Liver (tissue), 9 donors: Measurements from ENCODE around the gene HFM1. TPM values are rescaled to one million over a fixed set of nuclear protein-coding genes. Genes with fewer than 3 reads are reported as not detected.

ENCODE experiments used
- DNase-seq: peaks from one replicate; pipeline ENCODE4 v3.0.0-alpha.2; 2017; ENCODE audit warnings: low spot score
- H3K27ac ChIP-seq, 2 donors: one replicate each; pipeline ENCODE4 v1.7.0; 2013; ENCODE audit warnings: inconsistent platforms in 2 of 2, low read length in 2 of 2, control low read depth in 1 of 2, low read depth in 1 of 2, mild to moderate bottlenecking in 1 of 2
- H3K27me3 ChIP-seq, 4 donors: one replicate each; pipeline versions ENCODE4 v1.6.1 to v1.7.0; 2013; ENCODE audit warnings: low read length in 3 of 4, inconsistent platforms in 1 of 4, mild to moderate bottlenecking in 1 of 4, moderate library complexity in 1 of 4; ENCODE audit not compliant: control insufficient read depth in 4 of 4, insufficient read depth in 4 of 4
- H3K36me3 ChIP-seq, 4 donors: one replicate each; pipeline versions ENCODE4 v1.6.1 to v1.7.0; 2013; ENCODE audit warnings: low read length in 3 of 4, mild to moderate bottlenecking in 3 of 4, low read depth in 1 of 4, moderate library complexity in 1 of 4; ENCODE audit not compliant: control insufficient read depth in 4 of 4, insufficient read depth in 3 of 4
- H3K4me1 ChIP-seq, 4 donors: one replicate each; pipeline versions ENCODE4 v1.6.1 to v1.7.0; 2013; ENCODE audit warnings: low read length in 3 of 4, mild to moderate bottlenecking in 3 of 4, moderate library complexity in 1 of 4; ENCODE audit not compliant: control insufficient read depth in 4 of 4, insufficient read depth in 4 of 4
- H3K4me3 ChIP-seq, 3 donors: one replicate each; pipeline versions ENCODE4 v1.6.1 to v1.7.0; 2013; ENCODE audit warnings: low read length in 3 of 3, control low read depth in 1 of 3, low read depth in 1 of 3, mild to moderate bottlenecking in 1 of 3
- H3K9ac ChIP-seq, 2 donors: one replicate each; pipeline ENCODE4 v1.7.0; 2013; ENCODE audit warnings: low read length in 2 of 2, mild to moderate bottlenecking in 2 of 2, moderate library complexity in 2 of 2, control low read depth in 1 of 2, low read depth in 1 of 2
- H3K9me3 ChIP-seq, 4 donors: one replicate each; pipeline versions ENCODE4 v1.6.1 to v1.7.0; 2013; ENCODE audit warnings: low read length in 3 of 4; ENCODE audit not compliant: control insufficient read depth in 4 of 4
- ATF3 ChIP-seq: IDR thresholded peaks from 2 replicates; pipeline ENCODE4 v1.6.1; 2016; ENCODE audit warnings: antibody characterized with exemption
- CTCF ChIP-seq: fragments of 150-350 bp; IDR thresholded peaks from 2 replicates; pipeline ENCODE4 v1.5.1; 2017; ENCODE audit warnings: improper control_type of control experiment, low read depth, low read length; ENCODE audit not compliant: missing input control
- EGR1 ChIP-seq, 2 donors: IDR thresholded peaks; 2 replicates each; pipeline ENCODE4 v1.6.1; 2016 to 2018; ENCODE audit warnings: antibody characterized with exemption in 2 of 2, low read depth in 2 of 2
- FOXA1 ChIP-seq: IDR thresholded peaks from 2 replicates; pipeline ENCODE4 v1.6.1; 2016; ENCODE audit warnings: antibody characterized with exemption
- FOXA2 ChIP-seq: IDR thresholded peaks from 2 replicates; pipeline ENCODE4 v1.6.1; 2016; ENCODE audit warnings: antibody characterized with exemption
- GABPA ChIP-seq, 2 donors: IDR thresholded peaks in 1 of 2; conservative IDR thresholded peaks in 1 of 2; 2 replicates each; pipeline ENCODE4 v1.6.1; 2016; ENCODE audit warnings: antibody characterized with exemption in 2 of 2, mild to moderate bottlenecking in 1 of 2, moderate library complexity in 1 of 2
- HNF4A ChIP-seq, 2 donors: conservative IDR thresholded peaks; 2 replicates each; pipeline ENCODE4 v1.6.1; 2016; ENCODE audit warnings: antibody characterized with exemption in 2 of 2, mild to moderate bottlenecking in 2 of 2
- HNF4G ChIP-seq: IDR thresholded peaks from 2 replicates; pipeline ENCODE4 v1.6.1; 2016; ENCODE audit warnings: antibody characterized with exemption
- JUND ChIP-seq, 2 donors: IDR thresholded peaks; 2 replicates each; pipeline ENCODE4 v1.6.1; 2016; ENCODE audit warnings: antibody characterized with exemption in 2 of 2
- MAX ChIP-seq: IDR thresholded peaks from 2 replicates; pipeline ENCODE4 v1.6.1; 2016; ENCODE audit warnings: antibody characterized with exemption
- NR2F2 ChIP-seq: IDR thresholded peaks from 2 replicates; pipeline ENCODE4 v1.6.1; 2016; ENCODE audit warnings: antibody characterized with exemption
- RAD21 ChIP-seq, 2 donors: IDR thresholded peaks; 2 replicates each; pipeline ENCODE4 v1.6.1; 2016; ENCODE audit warnings: antibody characterized with exemption in 2 of 2, mild to moderate bottlenecking in 2 of 2
- RXRA ChIP-seq, 2 donors: IDR thresholded peaks; 2 replicates each; pipeline ENCODE4 v1.6.1; 2017 to 2018; ENCODE audit warnings: antibody characterized with exemption in 2 of 2, mild to moderate bottlenecking in 1 of 2
- SP1 ChIP-seq: IDR thresholded peaks from 2 replicates; pipeline ENCODE4 v1.6.1; 2018; ENCODE audit warnings: antibody characterized with exemption, mild to moderate bottlenecking
- TAF1 ChIP-seq: conservative IDR thresholded peaks from 2 replicates; pipeline ENCODE4 v1.6.1; 2016; ENCODE audit warnings: antibody characterized with exemption, mild to moderate bottlenecking
- YY1 ChIP-seq: IDR thresholded peaks from 2 replicates; pipeline ENCODE4 v1.6.1; 2016; ENCODE audit warnings: antibody characterized with exemption, mild to moderate bottlenecking
- WGBS: extraction: QIAGEN DNeasy Blood & Tissue Kit; methylation state at CpG from one replicate; pipeline ENCODE4 v1.1.7; 2013; 5-methylcytosine and 5-hydroxymethylcytosine counted together
- polyA plus RNA-seq, 2 donors: library from polyadenylated mRNA; stranded (reverse) in 1 of 2; unstranded in 1 of 2; fragments of 200-250 nt in 1 of 2; fragments of >200 nt in 1 of 2; fragmentation: Nextera tagmentation in 1 of 2; extraction: Ambion mirVana in 1 of 2; gene quantifications; one replicate each; pipeline versions ENCODE4 v1.2.1 to v1.2.3, GENCODE V29; 2013 to 2015
- total RNA-seq, 2 donors: library from RNA; depleted of rRNA; stranded (reverse); fragments of >200 nt; gene quantifications; one replicate each; pipeline ENCODE4 v1.2.3, GENCODE V29; 2014
- TF ChIP-seq, protein P1 (sequence below): IDR thresholded peaks from 2 replicates; pipeline ENCODE4 v1.6.1; 2016; ENCODE audit warnings: antibody characterized with exemption, mild to moderate bottlenecking
- TF ChIP-seq, protein P2 (sequence below): IDR thresholded peaks from 2 replicates; pipeline ENCODE4 v1.6.1; 2016; ENCODE audit warnings: antibody characterized with exemption
- donor health status: healthy.
- donor health status: healthy.
- donor health status: healthy.
- donor health status: healthy.
- donor health status: healthy.

The HFM1 gene
- total and polyA plus RNA-seq, 4 donors, result 0.01 to 2.8 (median 0.29) TPM

- TF ChIP-seq MAX (no peak), ATF3 (no peak), HNF4G (no peak), RAD21 (IDR thresholded peaks at IDR 0.05) (no peak), JUND (IDR thresholded peaks at IDR 0.05) (no peak), SP1 (no peak)
Measured at GRCh38 chr1:91314643-91315042, 90.0 kb downstream of the HFM1 start (continued).

DNA sequence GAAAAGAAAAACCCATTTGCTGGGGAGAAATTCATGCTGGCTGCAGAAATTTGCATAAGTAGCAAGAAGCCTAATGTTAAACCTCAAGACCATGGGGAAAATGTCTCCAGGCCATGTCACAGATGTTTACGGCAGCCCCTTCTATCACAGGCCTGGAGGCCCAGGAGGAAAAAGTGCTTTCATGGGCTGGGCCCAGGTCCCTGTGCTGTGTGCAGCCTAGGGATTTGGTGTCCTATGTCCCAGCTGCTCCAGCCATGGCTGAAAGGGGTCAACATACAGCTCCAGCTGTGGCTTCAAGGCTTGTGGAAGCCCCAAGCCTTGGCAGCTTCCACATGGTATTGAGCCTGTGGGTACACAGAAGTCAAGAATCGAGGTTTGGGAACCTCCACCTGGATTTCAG lies 93.0 kb downstream of the HFM1 start:
- no peak overlapping the region for H3K9ac ChIP-seq
- DNase-seq, result no peak
- 83% methylated on average over 2 of the region's 2 CpGs for WGBS

More for the DNA sequence above, 93.0 kb downstream of the HFM1 start:
- H3K27me3 ChIP-seq, result no peaks in the 10 kb centered on the region
- H3K36me3 ChIP-seq, result no peaks in the 10 kb centered on the region
- no peaks in the 10 kb centered on the region for H3K4me1 ChIP-seq
- H3K4me3 ChIP-seq, result no peak overlapping the region
- no peak overlapping the region for H3K27ac ChIP-seq
- no peak for TF ChIP-seq YY1
- no peak for TF ChIP-seq SP1
- no peak for TF ChIP-seq RXRA (IDR thresholded peaks at IDR 0.05)
- TF ChIP-seq, protein P1, sequence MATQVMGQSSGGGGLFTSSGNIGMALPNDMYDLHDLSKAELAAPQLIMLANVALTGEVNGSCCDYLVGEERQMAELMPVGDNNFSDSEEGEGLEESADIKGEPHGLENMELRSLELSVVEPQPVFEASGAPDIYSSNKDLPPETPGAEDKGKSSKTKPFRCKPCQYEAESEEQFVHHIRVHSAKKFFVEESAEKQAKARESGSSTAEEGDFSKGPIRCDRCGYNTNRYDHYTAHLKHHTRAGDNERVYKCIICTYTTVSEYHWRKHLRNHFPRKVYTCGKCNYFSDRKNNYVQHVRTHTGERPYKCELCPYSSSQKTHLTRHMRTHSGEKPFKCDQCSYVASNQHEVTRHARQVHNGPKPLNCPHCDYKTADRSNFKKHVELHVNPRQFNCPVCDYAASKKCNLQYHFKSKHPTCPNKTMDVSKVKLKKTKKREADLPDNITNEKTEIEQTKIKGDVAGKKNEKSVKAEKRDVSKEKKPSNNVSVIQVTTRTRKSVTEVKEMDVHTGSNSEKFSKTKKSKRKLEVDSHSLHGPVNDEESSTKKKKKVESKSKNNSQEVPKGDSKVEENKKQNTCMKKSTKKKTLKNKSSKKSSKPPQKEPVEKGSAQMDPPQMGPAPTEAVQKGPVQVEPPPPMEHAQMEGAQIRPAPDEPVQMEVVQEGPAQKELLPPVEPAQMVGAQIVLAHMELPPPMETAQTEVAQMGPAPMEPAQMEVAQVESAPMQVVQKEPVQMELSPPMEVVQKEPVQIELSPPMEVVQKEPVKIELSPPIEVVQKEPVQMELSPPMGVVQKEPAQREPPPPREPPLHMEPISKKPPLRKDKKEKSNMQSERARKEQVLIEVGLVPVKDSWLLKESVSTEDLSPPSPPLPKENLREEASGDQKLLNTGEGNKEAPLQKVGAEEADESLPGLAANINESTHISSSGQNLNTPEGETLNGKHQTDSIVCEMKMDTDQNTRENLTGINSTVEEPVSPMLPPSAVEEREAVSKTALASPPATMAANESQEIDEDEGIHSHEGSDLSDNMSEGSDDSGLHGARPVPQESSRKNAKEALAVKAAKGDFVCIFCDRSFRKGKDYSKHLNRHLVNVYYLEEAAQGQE, result no peak
- no peak for TF ChIP-seq RAD21 (IDR thresholded peaks at IDR 0.05)
- TF ChIP-seq MAX, result no peak
- TF ChIP-seq FOXA2, result no peak
- TF ChIP-seq ATF3, result no peak
- no peak for TF ChIP-seq HNF4G
- TF ChIP-seq, protein P2, sequence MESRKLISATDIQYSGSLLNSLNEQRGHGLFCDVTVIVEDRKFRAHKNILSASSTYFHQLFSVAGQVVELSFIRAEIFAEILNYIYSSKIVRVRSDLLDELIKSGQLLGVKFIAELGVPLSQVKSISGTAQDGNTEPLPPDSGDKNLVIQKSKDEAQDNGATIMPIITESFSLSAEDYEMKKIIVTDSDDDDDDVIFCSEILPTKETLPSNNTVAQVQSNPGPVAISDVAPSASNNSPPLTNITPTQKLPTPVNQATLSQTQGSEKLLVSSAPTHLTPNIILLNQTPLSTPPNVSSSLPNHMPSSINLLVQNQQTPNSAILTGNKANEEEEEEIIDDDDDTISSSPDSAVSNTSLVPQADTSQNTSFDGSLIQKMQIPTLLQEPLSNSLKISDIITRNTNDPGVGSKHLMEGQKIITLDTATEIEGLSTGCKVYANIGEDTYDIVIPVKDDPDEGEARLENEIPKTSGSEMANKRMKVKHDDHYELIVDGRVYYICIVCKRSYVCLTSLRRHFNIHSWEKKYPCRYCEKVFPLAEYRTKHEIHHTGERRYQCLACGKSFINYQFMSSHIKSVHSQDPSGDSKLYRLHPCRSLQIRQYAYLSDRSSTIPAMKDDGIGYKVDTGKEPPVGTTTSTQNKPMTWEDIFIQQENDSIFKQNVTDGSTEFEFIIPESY, result no peak
- TF ChIP-seq HNF4A (conservative IDR thresholded peaks at IDR 0.05), result no peak
- TF ChIP-seq FOXA1, result no peak
- TF ChIP-seq CTCF, result no peak
- no peak for TF ChIP-seq TAF1
- no peak for TF ChIP-seq NR2F2
- no peak for TF ChIP-seq JUND (IDR thresholded peaks at IDR 0.05)
- TF ChIP-seq EGR1 (IDR thresholded peaks at IDR 0.05; ENCODE audit: low read depth in 2 of 2), result no peak
- TF ChIP-seq GABPA (IDR thresholded peaks at IDR 0.05 in 1 of 2, conservative IDR thresholded peaks at IDR 0.05 in 1 of 2), result no peak
- peaks cover 0 to 5% (median 0%) of the 10 kb centered on the region in 4 donors for H3K9me3 ChIP-seq
